Astrocyte (in vitro differentiated cells and primary cell): ENCODE results near the gene PRRC2B. TPM values are rescaled to one million over a fixed set of nuclear protein-coding genes. Genes with fewer than 3 reads are reported as not detected.
A peak's percentile ranks its signal among the peaks of the same experiment; 100 is the strongest.

Experiments used
- DNase-seq: peaks from one replicate; pipeline ENCODE4 v3.0.0-alpha.2; 2010; ENCODE audit warnings: low read depth
- FAIRE-seq: peaks from 2 replicates; lab custom pipeline; 2011; peaks lifted over from hg19 to GRCh38; lab: Jason Lieb, UNC
- H2AFZ ChIP-seq: 2 replicates; pipeline ENCODE4 v1.6.0; 2012; ENCODE audit warnings: low read depth, low read length, inconsistent platforms
- H3K27ac ChIP-seq: 2 replicates; pipeline ENCODE4 v1.5.1; 2011; ENCODE audit warnings: low read depth, low read length, inconsistent platforms
- H3K27me3 ChIP-seq: 2 replicates; pipeline ENCODE4 v1.6.0; 2011; ENCODE audit warnings: low read length, inconsistent platforms; ENCODE audit not compliant: insufficient read depth
- H3K36me3 ChIP-seq: 2 replicates; pipeline ENCODE4 v1.5.1; 2011; ENCODE audit warnings: low read length, inconsistent platforms; ENCODE audit not compliant: insufficient read depth
- H3K4me1 ChIP-seq: 2 replicates; pipeline ENCODE4 v1.5.1; 2011; ENCODE audit warnings: low read length, inconsistent platforms; ENCODE audit not compliant: insufficient read depth
- H3K4me2 ChIP-seq: 2 replicates; pipeline ENCODE4 v1.6.0; 2012; ENCODE audit warnings: low read length, inconsistent platforms
- H3K4me3 ChIP-seq: 2 replicates; pipeline ENCODE4 v1.5.1; 2011; ENCODE audit warnings: low read depth, mild to moderate bottlenecking, low read length, inconsistent platforms; ENCODE audit not compliant: insufficient read depth
- H3K79me2 ChIP-seq: 2 replicates; pipeline ENCODE4 v1.6.0; 2012; ENCODE audit warnings: mild to moderate bottlenecking, low read length, inconsistent platforms; ENCODE audit not compliant: insufficient read depth
- H3K9ac ChIP-seq: 2 replicates; pipeline ENCODE4 v1.6.0; 2012; ENCODE audit warnings: mild to moderate bottlenecking, low read length, inconsistent platforms
- H3K9me3 ChIP-seq: 2 replicates; pipeline ENCODE4 v1.5.1; 2012; ENCODE audit warnings: low read depth, mild to moderate bottlenecking, low read length, inconsistent platforms; ENCODE audit not compliant: insufficient read depth
- H4K20me1 ChIP-seq: 2 replicates; pipeline ENCODE4 v1.6.0; 2012; ENCODE audit warnings: low read length, inconsistent platforms; ENCODE audit not compliant: insufficient read depth
- H3K27ac Mint-ChIP-seq: one replicate; pipeline ENCODE4 v1.8.0; 2021; ENCODE audit warnings: mild to moderate bottlenecking, mixed read lengths; ENCODE audit not compliant: unreplicated experiment
- H3K27me3 Mint-ChIP-seq: one replicate; pipeline ENCODE4 v1.8.0; 2021; ENCODE audit warnings: low read depth, mixed read lengths; ENCODE audit not compliant: unreplicated experiment
- H3K36me3 Mint-ChIP-seq: one replicate; pipeline ENCODE4 v1.8.0; 2021; ENCODE audit warnings: low read depth, mixed read lengths; ENCODE audit not compliant: unreplicated experiment
- H3K4me1 Mint-ChIP-seq: one replicate; pipeline ENCODE4 v1.8.0; 2021; ENCODE audit warnings: low read depth, mixed read lengths; ENCODE audit not compliant: unreplicated experiment
- H3K4me3 Mint-ChIP-seq: one replicate; pipeline ENCODE4 v1.8.0; 2021; ENCODE audit warnings: mild to moderate bottlenecking, moderate library complexity, mixed read lengths; ENCODE audit not compliant: unreplicated experiment
- H3K9me3 Mint-ChIP-seq: one replicate; pipeline ENCODE4 v1.8.0; 2021; ENCODE audit warnings: mild to moderate bottlenecking, mixed read lengths; ENCODE audit not compliant: unreplicated experiment
- EZH2 ChIP-seq: IDR thresholded peaks from 2 replicates; pipeline ENCODE4 v1.6.1; 2012; ENCODE audit warnings: mild to moderate bottlenecking, low read length, inconsistent platforms; ENCODE audit not compliant: insufficient read depth
- total RNA-seq: library from RNA; stranded (reverse); gene quantifications from 2 replicates; pipeline ENCODE4 v1.2.1, GENCODE V29; 2021
- TF ChIP-seq, protein P1 (sequence below): IDR thresholded peaks from 2 replicates; pipeline ENCODE4 v1.5.1; 2011; ENCODE audit warnings: low read depth, mild to moderate bottlenecking, inconsistent platforms, low read length, moderate library complexity; ENCODE audit not compliant: insufficient read depth

Gene PRRC2B
- total RNA-seq, 1 donor from 2014 or later: 292 TPM

GRCh38 chr9:131436376-131436775 is 42.5 kb downstream of the PRRC2B start:
- peaks cover 22% of the 10 kb centered on the region for H3K36me3 Mint-ChIP-seq
- Histone ChIP-seq H4K20me1 (peaks cover 92% of the 10 kb centered on the region), H3K27me3 (no peaks in the 10 kb centered on the region), H3K79me2 (peaks cover 97% of the 10 kb centered on the region), H3K9me3 (no peaks in the 10 kb centered on the region), H3K27ac (no peak overlapping the region), H3K36me3 (peaks cover 63% of the 10 kb centered on the region), H3K4me2 (no peak overlapping the region), H3K4me3 (no peak overlapping the region), H3K4me1 (peaks cover 25% of the 10 kb centered on the region), H2AFZ (no peak overlapping the region), H3K9ac (no peak overlapping the region)
- H3K9me3 Mint-ChIP-seq: no peaks in the 10 kb centered on the region
- DNase-seq: no peak
- no peak for FAIRE-seq
- H3K4me3 Mint-ChIP-seq: no peak overlapping the region
- TF ChIP-seq EZH2: no peak
- TF ChIP-seq, protein P1, sequence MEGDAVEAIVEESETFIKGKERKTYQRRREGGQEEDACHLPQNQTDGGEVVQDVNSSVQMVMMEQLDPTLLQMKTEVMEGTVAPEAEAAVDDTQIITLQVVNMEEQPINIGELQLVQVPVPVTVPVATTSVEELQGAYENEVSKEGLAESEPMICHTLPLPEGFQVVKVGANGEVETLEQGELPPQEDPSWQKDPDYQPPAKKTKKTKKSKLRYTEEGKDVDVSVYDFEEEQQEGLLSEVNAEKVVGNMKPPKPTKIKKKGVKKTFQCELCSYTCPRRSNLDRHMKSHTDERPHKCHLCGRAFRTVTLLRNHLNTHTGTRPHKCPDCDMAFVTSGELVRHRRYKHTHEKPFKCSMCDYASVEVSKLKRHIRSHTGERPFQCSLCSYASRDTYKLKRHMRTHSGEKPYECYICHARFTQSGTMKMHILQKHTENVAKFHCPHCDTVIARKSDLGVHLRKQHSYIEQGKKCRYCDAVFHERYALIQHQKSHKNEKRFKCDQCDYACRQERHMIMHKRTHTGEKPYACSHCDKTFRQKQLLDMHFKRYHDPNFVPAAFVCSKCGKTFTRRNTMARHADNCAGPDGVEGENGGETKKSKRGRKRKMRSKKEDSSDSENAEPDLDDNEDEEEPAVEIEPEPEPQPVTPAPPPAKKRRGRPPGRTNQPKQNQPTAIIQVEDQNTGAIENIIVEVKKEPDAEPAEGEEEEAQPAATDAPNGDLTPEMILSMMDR: no peak
- H3K27me3 Mint-ChIP-seq: no peaks in the 10 kb centered on the region
- H3K4me1 Mint-ChIP-seq: peaks cover 70% of the 10 kb centered on the region
- peak overlapping the region; percentile 54 for H3K27ac Mint-ChIP-seq

GRCh38 chr9:131436865-131437271 is 43.0 kb downstream of the PRRC2B start:
- Histone ChIP-seq H3K9ac (no peak overlapping the region), H3K36me3 (peaks cover 68% of the 10 kb centered on the region), H3K4me2 (no peak overlapping the region), H3K9me3 (no peaks in the 10 kb centered on the region), H3K4me1 (peaks cover 24% of the 10 kb centered on the region), H3K79me2 (peaks cover 97% of the 10 kb centered on the region), H3K27ac (no peak overlapping the region), H4K20me1 (peaks cover 96% of the 10 kb centered on the region), H3K4me3 (no peak overlapping the region), H3K27me3 (no peaks in the 10 kb centered on the region), H2AFZ (no peak overlapping the region)
- DNase-seq (no peak), FAIRE-seq (no peak)
- Mint-ChIP-seq H3K9me3 (no peaks in the 10 kb centered on the region), H3K27me3 (no peaks in the 10 kb centered on the region), H3K4me1 (peaks cover 69% of the 10 kb centered on the region), H3K36me3 (peaks cover 24% of the 10 kb centered on the region), H3K27ac (peak overlapping the region; percentile 54), H3K4me3 (no peak overlapping the region)
- no peak for TF ChIP-seq EZH2
- TF ChIP-seq, protein P1: no peak

- no peaks in the 10 kb centered on the region for H3K27me3 Mint-ChIP-seq
- Histone ChIP-seq H3K79me2 (peaks cover 94% of the 10 kb centered on the region), H3K36me3 (peaks cover 69% of the 10 kb centered on the region), H3K9me3 (no peaks in the 10 kb centered on the region), H3K4me3 (no peak overlapping the region), H3K4me2 (no peak overlapping the region), H3K9ac (no peak overlapping the region), H3K4me1 (peaks cover 11% of the 10 kb centered on the region), H3K27me3 (no peaks in the 10 kb centered on the region), H2AFZ (no peak overlapping the region), H3K27ac (no peak overlapping the region), H4K20me1 (peaks cover 92% of the 10 kb centered on the region)
- no peak overlapping the region for H3K4me3 Mint-ChIP-seq
- FAIRE-seq: no peak
- DNase-seq: no peak
- no peaks in the 10 kb centered on the region for H3K9me3 Mint-ChIP-seq
- peaks cover 22% of the 10 kb centered on the region for H3K36me3 Mint-ChIP-seq
- H3K4me1 Mint-ChIP-seq: peaks cover 56% of the 10 kb centered on the region
- TF ChIP-seq, protein P1: no peak
- TF ChIP-seq EZH2: no peak
- H3K27ac Mint-ChIP-seq: no peak overlapping the region
These were observed 44.3 kb downstream of the PRRC2B start for GRCh38 chr9:131438190-131438589.
